NCI-H1436 (cell line): Measurements from ENCODE around the gene ALPG.
"Not testable (repeated sequence)": the region's sequence is repeated elsewhere in the genome, so short reads cannot be mapped to it uniquely, and the experiment has no call there.

Source experiments
- DNase-seq: peaks from one replicate; lab custom pipeline; 2025; lab: John Stamatoyannopoulos, UW

Gene ALPG

DNA sequence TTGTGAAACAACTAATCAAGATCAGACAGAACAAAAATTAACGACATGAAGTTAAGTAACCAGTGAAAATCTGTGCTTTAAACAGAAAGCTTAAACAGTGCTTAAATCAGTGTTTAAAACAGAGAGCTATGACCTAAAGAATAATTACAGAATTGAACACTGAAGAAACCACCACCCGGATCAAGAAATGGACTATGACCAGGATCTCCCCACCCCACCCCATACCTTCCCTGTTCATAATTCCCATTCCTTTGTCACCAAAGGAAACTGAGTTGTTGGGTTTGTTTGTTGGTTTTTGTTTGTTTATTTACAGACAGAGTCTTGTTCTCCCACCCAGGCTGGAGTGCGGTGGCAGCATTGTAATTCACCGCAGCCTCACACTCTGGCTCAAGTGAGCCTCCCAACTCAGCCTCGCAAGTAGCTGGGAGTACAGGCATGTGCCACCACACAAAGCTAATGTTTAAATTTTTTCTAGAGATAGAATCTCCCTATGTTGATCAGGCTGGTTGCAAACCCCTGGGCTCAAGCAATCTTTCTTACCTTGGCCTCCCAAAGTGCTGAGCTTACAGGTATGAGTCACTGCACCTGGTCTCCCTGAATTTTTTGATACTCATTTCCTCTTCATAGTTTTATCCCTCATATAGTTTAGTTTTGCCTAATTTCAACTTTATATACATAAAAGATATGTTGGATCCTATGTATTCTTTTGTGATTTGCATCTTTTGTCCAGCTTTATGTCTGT is 8.2 kb upstream of the ALPG start:
- DNase-seq, result no peak

DNA sequence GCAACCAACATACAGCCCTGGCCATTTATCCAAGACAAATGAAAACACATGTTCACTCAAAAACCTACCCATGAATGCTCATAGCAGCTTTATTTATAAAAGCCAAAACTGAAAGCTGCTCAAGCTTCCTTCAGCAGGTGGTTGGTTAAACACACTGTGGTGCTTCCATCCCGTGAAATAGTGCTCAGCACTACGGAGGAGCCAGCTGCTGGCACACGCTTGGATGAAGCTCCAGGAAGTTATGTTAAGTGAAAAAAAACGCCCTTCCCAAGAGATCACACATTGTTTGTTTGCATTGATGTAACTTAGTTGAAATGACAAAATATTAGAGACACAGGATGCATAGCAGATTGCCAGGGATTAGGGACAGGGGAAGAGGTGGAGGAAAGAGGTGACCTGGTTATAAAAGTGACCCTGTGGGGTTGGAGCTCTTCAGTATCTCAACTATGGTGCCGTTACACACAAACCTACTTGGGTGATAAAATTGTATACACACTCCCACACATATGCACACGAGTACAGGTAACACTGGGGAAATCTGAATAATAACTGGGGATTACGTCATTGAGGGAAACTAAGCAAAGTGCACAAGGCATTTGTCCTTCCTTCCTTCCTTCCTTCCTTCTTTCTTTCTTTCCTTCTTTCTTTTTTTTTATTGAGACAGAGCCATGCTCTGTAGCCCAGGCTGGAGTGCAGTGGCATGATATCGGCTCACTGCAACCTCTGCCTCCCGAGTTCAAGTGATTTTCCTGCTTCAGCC is 6.2 kb upstream of the ALPG start:
- DNase-seq, result no peak

DNA sequence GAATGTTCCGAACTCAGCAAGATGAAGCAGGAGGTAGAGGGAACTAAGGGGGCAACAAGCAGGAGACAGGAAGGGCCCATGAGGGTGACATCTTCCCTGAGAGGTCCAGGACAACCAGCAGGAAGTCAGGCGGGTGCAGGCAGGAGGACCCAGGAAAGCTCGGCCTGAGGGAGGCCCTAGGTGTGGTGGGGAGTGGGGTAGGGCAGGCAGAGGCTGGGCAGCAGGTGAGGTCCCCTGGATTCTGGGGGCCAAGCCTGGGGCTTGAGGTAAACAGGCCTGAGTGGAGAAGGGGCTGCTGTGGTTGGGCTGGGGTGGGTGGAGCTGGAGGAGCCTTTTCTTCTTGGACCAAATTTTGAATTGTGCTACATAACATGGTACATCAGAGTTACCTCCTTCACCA is 4.1 kb upstream of the ALPG start:
- DNase-seq, result no peak

DNA sequence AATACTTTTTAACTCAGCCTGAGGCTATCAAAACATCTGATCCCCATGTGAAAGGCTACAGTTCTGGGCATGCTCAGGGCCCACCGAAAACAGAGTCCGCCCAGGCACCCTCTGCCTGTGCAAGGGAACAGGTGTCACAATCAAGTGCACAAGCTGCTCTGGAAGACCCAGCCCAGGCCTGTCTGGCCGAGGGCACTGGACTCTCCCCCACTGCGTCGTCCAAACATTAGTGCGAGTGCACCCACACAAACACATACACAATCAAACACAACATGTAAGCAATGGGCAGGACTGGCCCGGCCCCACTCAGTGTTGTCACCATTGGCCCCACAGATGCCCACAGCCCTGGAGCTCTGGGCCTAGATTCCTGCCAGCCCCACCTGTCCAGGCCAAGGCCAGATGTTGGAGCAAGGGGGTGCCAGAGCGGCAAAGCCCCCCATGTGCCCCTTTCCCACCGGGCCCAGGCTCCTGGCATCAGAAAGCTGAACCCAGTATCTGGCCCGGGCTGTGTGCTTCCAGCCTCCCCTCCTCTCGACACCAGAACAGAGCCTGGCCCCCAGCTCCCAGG is 617 bp upstream of the ALPG start:
- DNase-seq, result no peak

DNA sequence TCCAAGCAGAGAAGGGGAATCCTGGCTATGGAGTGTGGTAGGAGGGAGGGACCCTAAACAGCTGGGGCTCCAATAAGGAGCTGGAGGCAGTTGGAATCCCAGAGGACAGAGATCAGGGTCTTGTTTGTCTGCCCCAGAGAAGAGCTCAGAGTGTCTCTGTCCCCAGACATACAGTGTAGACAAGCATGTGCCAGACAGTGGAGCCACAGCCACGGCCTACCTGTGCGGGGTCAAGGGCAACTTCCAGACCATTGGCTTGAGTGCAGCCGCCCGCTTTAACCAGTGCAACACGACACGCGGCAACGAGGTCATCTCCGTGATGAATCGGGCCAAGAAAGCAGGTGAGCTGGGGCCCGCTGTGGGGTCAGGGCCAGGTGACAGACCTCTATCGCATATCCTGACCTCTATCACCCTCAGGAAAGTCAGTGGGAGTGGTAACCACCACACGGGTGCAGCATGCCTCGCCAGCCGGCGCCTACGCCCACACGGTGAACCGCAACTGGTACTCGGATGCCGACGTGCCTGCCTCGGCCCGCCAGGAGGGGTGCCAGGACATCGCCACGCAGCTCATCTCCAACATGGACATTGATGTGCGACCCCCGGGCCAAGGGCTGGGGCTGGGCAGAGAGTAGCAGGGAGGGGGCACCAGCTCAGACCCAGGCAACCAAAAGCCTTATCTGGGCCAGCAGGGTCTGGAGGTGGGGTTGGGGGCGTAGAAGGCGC is 945 bp downstream of the ALPG start:
- not testable (repeated sequence) for DNase-seq

DNA sequence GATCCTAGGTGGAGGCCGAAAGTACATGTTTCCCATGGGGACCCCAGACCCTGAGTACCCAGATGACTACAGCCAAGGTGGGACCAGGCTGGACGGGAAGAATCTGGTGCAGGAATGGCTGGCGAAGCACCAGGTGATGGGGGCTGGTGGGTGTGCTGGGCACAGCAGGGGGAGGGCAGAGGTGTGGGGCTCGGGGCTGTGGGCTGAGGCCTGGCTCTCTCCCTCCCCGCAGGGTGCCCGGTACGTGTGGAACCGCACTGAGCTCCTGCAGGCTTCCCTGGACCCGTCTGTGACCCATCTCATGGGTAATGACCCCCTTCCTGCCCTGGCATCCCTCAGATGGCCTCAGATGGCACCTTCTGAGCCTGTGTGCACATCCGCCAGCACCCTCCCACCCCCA is 1.6 kb downstream of the ALPG start:
- not testable (repeated sequence) for DNase-seq

DNA sequence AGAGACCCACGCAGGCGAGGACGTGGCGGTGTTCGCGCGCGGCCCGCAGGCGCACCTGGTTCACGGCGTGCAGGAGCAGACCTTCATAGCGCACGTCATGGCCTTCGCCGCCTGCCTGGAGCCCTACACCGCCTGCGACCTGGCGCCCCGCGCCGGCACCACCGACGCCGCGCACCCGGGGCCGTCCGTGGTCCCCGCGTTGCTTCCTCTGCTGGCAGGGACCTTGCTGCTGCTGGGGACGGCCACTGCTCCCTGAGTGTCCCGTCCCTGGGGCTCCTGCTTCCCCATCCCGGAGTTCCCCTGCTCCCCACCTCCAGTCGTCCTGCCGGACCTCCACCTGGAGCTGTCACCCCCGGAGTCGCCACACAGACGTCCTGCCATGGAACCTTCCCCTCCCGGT is 3.0 kb downstream of the ALPG start:
- not testable (repeated sequence) for DNase-seq

DNA sequence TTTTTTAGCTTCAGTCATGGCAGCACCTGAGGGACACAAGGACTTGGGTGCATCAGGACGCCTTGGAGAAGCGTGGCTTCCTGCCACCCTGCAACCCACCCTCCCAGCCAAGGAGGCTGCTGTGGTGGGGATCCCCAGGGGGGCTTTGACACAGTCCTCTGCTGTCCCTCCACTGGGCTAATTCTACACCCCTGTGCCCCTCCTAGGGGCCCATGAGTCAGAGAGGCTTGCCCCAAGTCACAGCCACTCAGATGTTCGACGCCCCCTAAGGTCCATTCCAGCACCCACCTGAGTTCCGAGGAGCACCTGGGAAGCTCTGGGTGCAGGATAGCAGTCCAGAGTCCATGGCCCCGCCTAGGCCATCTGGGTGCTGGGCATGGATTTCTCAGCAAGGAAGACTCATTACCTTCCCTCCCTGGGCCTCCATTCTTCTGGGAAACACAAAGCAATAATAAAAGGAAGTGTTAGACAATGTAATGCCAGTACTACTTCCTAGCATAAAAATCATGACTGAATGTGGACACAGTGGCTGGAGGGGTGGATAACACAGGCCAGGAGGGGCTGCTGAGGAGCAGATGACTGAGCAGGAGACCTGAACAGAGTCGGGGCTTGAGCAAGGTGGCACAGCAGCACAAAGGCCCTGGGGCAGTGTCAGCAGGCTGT is 3.7 kb downstream of the ALPG start:
- DNase-seq, result no peak

DNA sequence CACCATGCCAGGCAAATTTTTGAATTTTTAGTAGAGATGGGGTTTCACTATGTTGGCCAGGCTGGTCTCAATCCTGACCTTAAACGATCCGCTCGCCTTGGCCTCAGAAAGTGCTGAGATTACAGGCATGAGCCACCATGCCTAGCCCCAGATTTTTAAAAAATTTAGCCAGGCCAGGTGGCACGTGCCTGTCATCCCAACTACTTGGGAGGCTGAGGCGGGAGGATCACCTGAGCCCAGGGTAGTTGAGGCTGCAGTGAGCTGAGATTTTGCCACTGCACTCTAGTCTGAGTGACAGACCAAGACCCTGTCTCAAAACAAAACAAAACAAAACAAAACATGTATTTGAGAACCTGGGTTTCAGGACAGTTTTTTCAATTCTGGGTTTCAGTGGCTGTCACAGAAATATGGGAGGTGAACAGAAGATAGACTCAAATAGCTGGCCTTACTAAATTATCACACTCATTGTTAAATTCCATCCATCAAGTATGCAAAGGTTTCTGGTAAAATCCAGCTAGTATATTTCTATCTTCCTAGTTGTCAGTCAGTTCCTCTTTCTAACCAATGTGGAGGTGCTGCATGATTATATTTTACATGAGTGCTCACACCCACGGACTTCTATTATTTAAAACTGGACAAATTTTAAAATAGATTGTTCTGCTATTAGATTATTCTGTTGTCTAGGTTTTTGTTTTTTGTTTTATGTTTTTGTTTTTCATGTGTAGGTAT is 5.4 kb downstream of the ALPG start:
- no peak for DNase-seq

DNA sequence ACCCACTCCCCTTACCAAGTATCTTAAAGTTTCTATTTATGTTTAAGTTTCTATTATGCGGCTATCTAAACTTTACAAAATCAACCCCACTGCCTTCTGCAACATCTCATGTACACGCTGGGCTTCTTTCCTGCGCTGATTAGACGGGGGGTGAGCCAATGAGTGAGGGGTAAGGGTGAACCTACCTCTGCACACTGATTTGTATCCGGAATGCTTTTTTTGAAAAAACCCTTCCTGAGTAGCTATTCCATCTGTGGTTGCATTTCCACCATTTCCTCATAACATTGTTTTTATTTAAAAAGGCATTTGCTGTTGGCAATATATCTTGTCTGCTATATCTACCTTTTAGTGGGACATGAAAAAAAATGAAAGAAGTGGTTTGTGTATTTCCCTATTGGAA is 6.3 kb downstream of the ALPG start:
- no peak for DNase-seq

DNA sequence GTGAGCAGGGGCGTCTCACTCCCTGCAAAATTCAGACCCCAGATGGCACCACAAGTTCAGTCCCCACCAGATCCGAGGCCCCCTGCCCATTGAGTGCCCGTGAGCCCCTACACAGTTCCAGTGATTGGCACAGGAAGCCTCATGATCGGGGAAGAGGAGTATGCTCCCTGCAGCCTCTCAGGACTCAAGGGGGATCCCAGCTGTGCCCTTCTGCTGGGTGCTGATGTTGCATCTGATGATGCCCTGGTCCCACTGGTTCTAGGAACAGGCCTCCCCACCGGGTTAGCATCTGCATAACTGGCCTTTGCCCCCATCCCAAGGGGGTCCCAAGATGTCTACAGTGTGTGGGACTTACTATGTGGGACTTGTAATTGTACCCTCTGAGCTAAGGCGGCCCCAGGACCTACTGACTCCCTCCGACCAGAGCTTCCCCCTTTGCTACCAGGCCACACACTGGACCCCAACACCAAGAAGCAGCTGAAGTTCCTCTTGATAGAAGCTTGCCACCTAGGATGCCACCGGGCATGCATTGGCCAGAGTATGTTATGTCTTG is 8.6 kb downstream of the ALPG start:
- DNase-seq, result no peak

DNA sequence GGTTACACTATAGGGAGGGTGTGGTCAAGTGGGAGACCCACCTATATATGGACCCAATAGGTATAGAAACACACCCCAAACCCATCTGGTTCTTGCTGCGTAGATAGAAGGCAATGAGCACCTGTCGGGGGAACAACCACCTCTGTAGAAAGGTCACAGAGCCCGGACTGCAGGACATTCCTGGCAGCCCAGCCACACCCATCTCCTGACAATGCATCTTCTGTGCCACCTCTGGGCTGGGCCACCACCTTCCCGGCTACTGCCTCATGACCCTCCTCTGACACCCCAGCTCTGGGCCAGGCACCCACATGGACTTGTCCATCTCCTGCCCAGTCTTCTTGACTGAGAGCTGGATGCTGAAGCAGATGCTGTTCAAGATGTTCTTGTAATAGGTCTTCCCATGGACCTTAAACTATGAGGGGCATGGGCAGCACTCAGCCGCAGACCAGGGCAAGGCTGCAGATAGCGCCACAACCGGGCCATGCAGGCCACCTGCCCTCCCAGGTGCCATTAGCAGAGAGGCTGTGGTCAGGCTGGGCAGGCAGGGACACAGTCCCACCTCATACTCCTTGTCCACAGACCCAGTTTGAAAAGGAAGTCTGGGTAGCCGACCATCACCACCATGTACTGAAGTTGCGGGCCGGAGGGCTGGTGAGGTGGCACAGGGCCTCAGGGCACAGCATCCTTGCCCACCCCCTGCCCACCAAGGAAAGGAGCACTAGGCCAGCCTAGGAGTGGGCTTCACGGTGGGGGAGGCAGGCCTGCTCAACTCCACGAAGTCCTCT is 9.3 kb downstream of the ALPG start:
- DNase-seq, result no peak

DNA sequence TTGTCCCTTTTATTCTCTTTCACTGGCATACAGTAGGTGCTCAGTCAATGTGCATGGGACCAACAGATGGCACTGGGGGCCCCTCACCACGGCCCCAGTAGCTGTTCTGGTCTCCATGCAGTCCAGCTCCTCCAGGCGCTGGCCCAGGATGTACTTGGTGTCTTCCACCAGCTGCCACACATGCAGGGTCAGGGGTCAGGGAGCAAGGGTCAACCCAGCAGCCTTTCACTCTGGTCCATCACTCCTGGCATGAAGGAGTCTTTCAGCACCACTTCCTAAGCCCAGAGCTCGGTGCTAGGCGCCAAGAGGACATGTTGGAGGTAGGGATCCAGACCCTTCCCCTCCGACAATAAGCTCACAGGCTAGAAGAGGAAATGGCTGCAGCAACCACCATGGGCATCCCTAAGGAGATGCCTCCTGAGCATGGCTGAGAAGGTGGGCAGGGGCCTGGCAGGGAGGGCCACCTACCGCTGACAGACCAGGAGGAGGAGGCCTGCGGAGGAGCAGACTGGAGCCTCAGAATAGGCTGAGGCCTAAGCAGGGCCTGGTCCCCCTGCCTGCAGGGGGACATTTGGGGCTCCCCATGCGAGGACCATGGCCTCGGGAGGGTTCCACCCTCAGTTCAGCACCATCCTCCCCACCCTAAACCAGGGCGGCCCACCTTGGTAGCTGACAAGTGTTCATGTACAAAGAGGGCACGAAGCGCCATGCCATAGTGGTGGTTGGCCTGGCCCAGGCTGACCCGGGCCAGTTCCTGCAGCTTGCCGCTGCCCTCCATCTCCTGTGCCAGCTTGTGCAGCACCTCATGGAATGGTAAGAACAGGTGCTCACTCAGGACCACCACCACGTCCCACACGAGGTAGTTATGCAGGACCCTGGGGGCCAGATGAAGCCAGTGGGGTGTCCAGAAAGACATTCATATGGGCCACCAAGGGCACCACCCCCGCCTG is 10.2 kb downstream of the ALPG start:
- no peak for DNase-seq

DNA sequence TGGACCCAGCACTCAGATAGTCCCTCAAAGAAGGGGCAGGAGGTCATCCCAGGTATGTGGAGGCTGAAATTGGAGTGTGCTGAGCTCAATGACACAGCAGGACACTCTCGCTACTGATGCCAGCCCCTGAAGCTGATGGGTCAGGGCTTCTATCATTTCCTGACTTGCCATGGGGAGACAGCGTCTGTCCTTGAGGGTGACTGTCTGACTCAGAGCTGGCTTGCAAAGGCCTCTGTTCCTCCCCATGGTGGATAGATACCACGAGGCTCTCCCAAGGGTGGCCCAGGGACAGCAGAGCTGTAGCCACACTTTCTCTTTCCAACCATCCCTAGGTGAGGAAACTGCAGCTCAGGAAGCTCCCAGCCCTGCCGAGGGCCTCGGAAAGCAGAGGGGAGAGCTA is 10.8 kb downstream of the ALPG start:
- no peak for DNase-seq

DNA sequence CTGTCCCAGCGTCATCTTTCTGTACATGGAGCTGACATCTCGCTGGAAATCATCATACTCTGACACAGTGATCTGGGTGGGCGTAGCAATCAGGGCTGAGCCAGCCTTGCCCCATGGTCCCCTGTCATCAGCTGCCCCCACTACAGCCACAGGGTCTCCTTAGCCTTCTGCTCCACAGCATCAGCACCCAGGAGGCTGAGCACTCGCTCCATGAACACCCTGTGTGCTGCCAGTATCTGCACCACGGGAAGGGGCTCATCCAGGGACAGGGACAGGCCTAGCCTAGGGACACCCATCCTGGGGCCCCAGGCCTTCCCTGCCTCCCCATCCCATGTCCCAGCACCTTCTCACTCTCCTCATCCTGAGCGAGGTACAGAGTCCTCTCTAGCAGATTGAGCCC is 11.4 kb downstream of the ALPG start:
- DNase-seq, result no peak

DNA sequence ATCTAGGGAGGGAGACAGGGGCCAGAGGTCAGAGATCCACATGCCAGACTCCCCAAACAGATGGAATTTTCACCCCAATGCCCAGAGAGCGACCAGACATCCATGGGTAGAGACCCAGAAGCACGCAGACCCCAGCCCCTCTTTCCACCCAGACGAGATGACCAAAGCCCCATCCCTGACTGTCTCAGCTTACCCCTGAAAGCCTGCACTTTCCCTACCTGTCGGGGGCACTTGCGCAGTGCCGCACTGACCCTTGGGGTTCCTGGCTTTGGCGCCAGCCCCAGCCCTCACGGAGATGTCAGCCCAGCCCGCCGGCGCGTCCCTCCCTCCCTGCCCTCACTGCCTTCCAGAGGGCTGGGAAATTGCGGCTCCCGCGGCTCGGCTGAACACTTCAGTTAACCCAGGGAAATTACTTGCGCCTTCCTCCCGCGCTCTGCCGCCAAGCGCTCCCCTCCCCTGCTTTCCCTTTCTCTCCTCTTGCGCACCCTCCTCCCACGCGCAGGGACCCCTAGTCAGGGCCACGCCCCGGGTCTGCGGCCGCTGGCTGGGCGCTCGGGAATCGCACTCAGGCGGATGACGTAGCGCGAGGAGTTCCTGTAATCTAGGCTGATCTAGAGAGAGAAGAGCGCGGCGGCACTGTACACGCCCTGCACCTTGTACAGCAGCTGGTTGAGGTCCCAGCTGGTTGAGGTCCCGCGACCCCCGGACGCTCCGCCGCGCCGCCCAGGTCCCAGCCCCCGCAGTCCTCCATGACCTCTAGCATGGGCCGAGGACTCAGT is 12.0 kb downstream of the ALPG start:
- peak; percentile 19 for DNase-seq

DNA sequence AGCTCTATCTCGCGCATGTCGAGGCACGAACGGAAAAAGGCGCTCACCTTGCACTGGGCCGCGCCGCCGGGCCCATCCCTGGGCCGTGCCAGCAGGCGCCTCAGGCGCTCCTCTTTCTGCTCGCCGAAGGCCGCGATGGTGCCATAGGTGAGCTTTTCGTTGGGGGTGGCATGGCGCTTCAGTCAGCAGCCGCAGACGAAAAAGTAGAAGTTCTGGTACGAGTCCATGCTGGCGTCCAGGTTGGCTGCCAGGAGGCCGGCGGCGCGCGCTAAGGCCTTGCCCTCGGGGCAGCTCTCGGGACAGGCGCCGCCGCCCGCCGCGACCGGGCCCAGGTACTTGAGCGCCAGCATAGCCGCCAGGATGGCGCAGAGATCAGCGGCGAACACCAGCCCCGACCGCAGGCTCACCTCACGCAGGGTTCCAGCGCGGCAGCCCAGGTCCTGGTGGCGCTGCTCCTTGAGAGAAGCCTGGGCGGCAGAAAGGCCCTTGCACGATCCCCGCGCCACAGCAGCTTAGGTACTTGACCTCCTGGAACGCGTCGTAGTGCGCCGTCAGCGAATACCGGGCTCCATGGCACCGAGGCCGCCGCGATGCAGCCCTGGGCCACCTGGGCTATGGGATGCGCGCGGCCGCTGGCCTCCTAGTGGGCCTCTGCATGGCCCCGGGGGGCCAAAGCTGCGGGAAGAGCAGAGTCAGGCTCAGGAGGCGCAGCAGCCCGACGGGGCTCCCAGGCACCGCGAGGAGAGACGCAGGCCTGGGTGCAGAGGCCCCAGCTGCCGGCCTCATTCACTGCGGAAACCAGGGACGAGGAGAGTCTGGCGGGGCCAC is 12.8 kb downstream of the ALPG start:
- DNase-seq, result no peak

DNA sequence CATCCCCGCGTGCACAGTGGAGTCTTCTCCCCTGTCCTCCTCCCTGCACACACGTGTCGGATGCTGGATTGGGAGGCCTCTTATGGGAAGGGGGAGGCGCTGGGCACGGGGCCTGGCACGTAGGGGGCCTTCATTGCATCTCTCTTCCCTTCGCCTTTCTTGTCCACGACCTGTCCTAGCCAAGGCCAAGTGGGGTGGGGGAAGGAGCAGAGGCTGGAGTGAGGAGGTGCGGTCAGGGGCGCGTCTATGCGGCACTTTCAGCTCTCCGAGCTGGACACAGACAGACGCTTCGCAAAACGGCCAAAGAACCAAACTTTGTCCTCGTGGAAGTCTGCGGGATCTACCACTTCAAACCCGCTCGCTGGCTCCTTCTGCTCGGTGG is 13.4 kb downstream of the ALPG start:
- no peak for DNase-seq
